NCI-H524 (cell line): ENCODE measurements around the gene APOL4.
"Not testable (repeated sequence)": the region's sequence is repeated elsewhere in the genome, so short reads cannot be mapped to it uniquely, and the experiment has no call there.

Experiments used
- DNase-seq, 2 experiments: peaks; one replicate each; lab custom pipeline; 2025; lab: John Stamatoyannopoulos, UW

APOL4 gene

GRCh38 chr22:36155702-36156101 lies 45.9 kb downstream of the APOL4 start:
- no peak for DNase-seq

- DNase-seq: no peak
These were observed 47.1 kb downstream of the APOL4 start for GRCh38 chr22:36154423-36154945.

- no peak for DNase-seq
These were observed 47.8 kb downstream of the APOL4 start for GRCh38 chr22:36153501-36154422.

- not testable (repeated sequence) for DNase-seq
These were observed 48.8 kb downstream of the APOL4 start for GRCh38 chr22:36152821-36153220.

- no peak for DNase-seq
These were observed 49.5 kb downstream of the APOL4 start for GRCh38 chr22:36152088-36152487.

GRCh38 chr22:36151006-36151595 lies 50.5 kb downstream of the APOL4 start:
- no peak for DNase-seq

- DNase-seq: no peak
These were observed 52.2 kb downstream of the APOL4 start for GRCh38 chr22:36149441-36149840.

GRCh38 chr22:36148411-36148810 lies 53.2 kb downstream of the APOL4 start:
- DNase-seq: no peak

- peak in 1 of 2 experiments; percentile 32 for DNase-seq
These were observed 54.3 kb downstream of the APOL4 start for GRCh38 chr22:36147196-36147791.

GRCh38 chr22:36145881-36146280 lies 55.7 kb downstream of the APOL4 start:
- DNase-seq: no peak

GRCh38 chr22:36144886-36145541 lies 56.6 kb downstream of the APOL4 start:
- peak; percentile 59 to 76 for DNase-seq

GRCh38 chr22:36143956-36144355 lies 57.7 kb downstream of the APOL4 start:
- no peak for DNase-seq

GRCh38 chr22:36143066-36143815 lies 58.4 kb downstream of the APOL4 start:
- no peak for DNase-seq

- no peak for DNase-seq
These were observed 60.1 kb downstream of the APOL4 start for GRCh38 chr22:36141481-36141880.
